Measurements from ENCODE around the gene FARS2. TPM values are rescaled to one million over a fixed set of nuclear protein-coding genes. Genes with fewer than 3 reads are reported as not detected.

Gene FARS2
- total and polyA plus RNA-seq, 2 donors (not counting 1 experiment from before 2014, with no cell fraction given) = 11.0 to 18.5 TPM

GRCh38 chr6:5723841-5724691 lies 462.8 kb downstream of the FARS2 start:
- H3K4me3 ChIP-seq (replicated peaks in 1 of 4; ENCODE audit: control extremely low read depth in 1 of 4, insufficient read depth in 1 of 4, low read depth in 3 of 4, low read length in 4 of 4) = no peak overlapping the region
- H3K4me2 ChIP-seq (ENCODE audit: extremely low read depth, insufficient read depth, low read length) = no peak overlapping the region
- no peaks in the 10 kb centered on the region for H3K36me3 ChIP-seq (ENCODE audit: control insufficient read depth, insufficient read depth, low read length)
- DNase-seq (ENCODE audit: low read depth in 2 of 2) = no peak
- H3K9me3 ChIP-seq (ENCODE audit: control insufficient read depth, insufficient read depth, low read depth, low read length) = no peaks in the 10 kb centered on the region
- H3K79me2 ChIP-seq (ENCODE audit: control insufficient read depth, insufficient read depth, low read length) = no peaks in the 10 kb centered on the region
- H3K27ac ChIP-seq (ENCODE audit: insufficient read depth, low read length) = no peak overlapping the region
- TF ChIP-seq CTCF (conservative IDR thresholded peaks at IDR 0.05 in 1 of 2, IDR thresholded peaks at IDR 0.05 in 1 of 2; ENCODE audit: low read depth in 1 of 2, low read length in 2 of 2) (no peak), EZH2 (IDR thresholded peaks at IDR 0.05; ENCODE audit: low read length, missing control alignments) (no peak)
- no peaks in the 10 kb centered on the region for H3K4me1 ChIP-seq (ENCODE audit: control insufficient read depth, extremely low read depth, insufficient read depth, low read length)
- H2AFZ ChIP-seq (ENCODE audit: low read length) = no peak overlapping the region
- H3K9ac ChIP-seq (ENCODE audit: insufficient read depth, low read length) = no peak overlapping the region
- no peaks in the 10 kb centered on the region for H3K27me3 ChIP-seq (ENCODE audit: control insufficient read depth, insufficient read depth, low read length)
- H4K20me1 ChIP-seq (ENCODE audit: control insufficient read depth, extremely low read depth, insufficient read depth, low read length) = no peaks in the 10 kb centered on the region

- no peaks in the 10 kb centered on the region for H3K36me3 ChIP-seq (ENCODE audit: control insufficient read depth, insufficient read depth, low read length)
- no peak overlapping the region for H2AFZ ChIP-seq (ENCODE audit: low read length)
- H3K9me3 ChIP-seq (ENCODE audit: control insufficient read depth, insufficient read depth, low read depth, low read length) = no peaks in the 10 kb centered on the region
- no peaks in the 10 kb centered on the region for H4K20me1 ChIP-seq (ENCODE audit: control insufficient read depth, extremely low read depth, insufficient read depth, low read length)
- H3K4me2 ChIP-seq (ENCODE audit: extremely low read depth, insufficient read depth, low read length) = no peak overlapping the region
- DNase-seq (ENCODE audit: low read depth in 2 of 2) = no peak
- no peak overlapping the region for H3K4me3 ChIP-seq (replicated peaks in 1 of 4; ENCODE audit: control extremely low read depth in 1 of 4, insufficient read depth in 1 of 4, low read depth in 3 of 4, low read length in 4 of 4)
- no peaks in the 10 kb centered on the region for H3K4me1 ChIP-seq (ENCODE audit: control insufficient read depth, extremely low read depth, insufficient read depth, low read length)
- no peaks in the 10 kb centered on the region for H3K27me3 ChIP-seq (ENCODE audit: control insufficient read depth, insufficient read depth, low read length)
- H3K9ac ChIP-seq (ENCODE audit: insufficient read depth, low read length) = no peak overlapping the region
- H3K27ac ChIP-seq (ENCODE audit: insufficient read depth, low read length) = no peak overlapping the region
- TF ChIP-seq CTCF (conservative IDR thresholded peaks at IDR 0.05 in 1 of 2, IDR thresholded peaks at IDR 0.05 in 1 of 2; ENCODE audit: low read depth in 1 of 2, low read length in 2 of 2) = no peak
- no peak for TF ChIP-seq EZH2 (IDR thresholded peaks at IDR 0.05; ENCODE audit: low read length, missing control alignments)
- no peaks in the 10 kb centered on the region for H3K79me2 ChIP-seq (ENCODE audit: control insufficient read depth, insufficient read depth, low read length)
Observed at GRCh38 chr6:5724911-5725310, 463.6 kb downstream of the FARS2 start.

- no peak overlapping the region for H3K4me3 ChIP-seq (replicated peaks in 1 of 4; ENCODE audit: control extremely low read depth in 1 of 4, insufficient read depth in 1 of 4, low read depth in 3 of 4, low read length in 4 of 4)
- H3K9ac ChIP-seq (ENCODE audit: insufficient read depth, low read length) = no peak overlapping the region
- no peaks in the 10 kb centered on the region for H3K27me3 ChIP-seq (ENCODE audit: control insufficient read depth, insufficient read depth, low read length)
- no peaks in the 10 kb centered on the region for H3K4me1 ChIP-seq (ENCODE audit: control insufficient read depth, extremely low read depth, insufficient read depth, low read length)
- no peaks in the 10 kb centered on the region for H3K79me2 ChIP-seq (ENCODE audit: control insufficient read depth, insufficient read depth, low read length)
- no peaks in the 10 kb centered on the region for H4K20me1 ChIP-seq (ENCODE audit: control insufficient read depth, extremely low read depth, insufficient read depth, low read length)
- H3K4me2 ChIP-seq (ENCODE audit: extremely low read depth, insufficient read depth, low read length) = no peak overlapping the region
- no peak overlapping the region for H2AFZ ChIP-seq (ENCODE audit: low read length)
- H3K36me3 ChIP-seq (ENCODE audit: control insufficient read depth, insufficient read depth, low read length) = no peaks in the 10 kb centered on the region
- no peaks in the 10 kb centered on the region for H3K9me3 ChIP-seq (ENCODE audit: control insufficient read depth, insufficient read depth, low read depth, low read length)
- DNase-seq (ENCODE audit: low read depth in 2 of 2) = peak; percentile 25
- no peak overlapping the region for H3K27ac ChIP-seq (ENCODE audit: insufficient read depth, low read length)
- TF ChIP-seq EZH2 (IDR thresholded peaks at IDR 0.05; ENCODE audit: low read length, missing control alignments) (no peak), CTCF (conservative IDR thresholded peaks at IDR 0.05 in 1 of 2, IDR thresholded peaks at IDR 0.05 in 1 of 2; ENCODE audit: low read depth in 1 of 2, low read length in 2 of 2) (no peak)
Observed at GRCh38 chr6:5726976-5727718, 465.8 kb downstream of the FARS2 start.

Data from fibroblast of lung (primary cell).